OCI-LY7 (cell line): ENCODE measurements around the gene NFATC1. TPM values are rescaled to one million over a fixed set of nuclear protein-coding genes. Genes with fewer than 3 reads are reported as not detected.
A peak's percentile ranks its signal among the peaks of the same experiment; 100 is the strongest.

Source experiments
- BruUV-seq: library from RNA; stranded (reverse); fragments of 400-500 nt; replicated peaks from 2 replicates; lab custom pipeline; 2021; lab: Mats Ljungman, UMichigan
- CTCF ChIA-PET: fragments of 300-600 bp; sonication (Branson Sonifier 250); formaldehyde crosslinking; loops from one replicate; lab custom pipeline; 2022; ENCODE audit warnings: antibody characterized with exemption; ENCODE audit not compliant: unreplicated experiment; lab: Charles Lee
- POLR2A ChIA-PET: fragments of 300-600 bp; sonication (Branson Sonifier 250); formaldehyde crosslinking; loops from one replicate; lab custom pipeline; 2022; ENCODE audit warnings: antibody characterized with exemption; lab: Charles Lee
- DNase-seq: peaks from one replicate; pipeline ENCODE4 v3.0.0-alpha.2; 2015; ENCODE audit warnings: low spot score
- H2AFZ ChIP-seq: fragments of 200-600 bp; sonication (generic), shearing (Covaris generic); 2 replicates; pipeline ENCODE4 v1.6.1; 2014; ENCODE audit warnings: mild to moderate bottlenecking, antibody characterized with exemption, low read length, moderate library complexity
- H3K27ac ChIP-seq: fragments of 200-600 bp; sonication (generic); 2 replicates; pipeline ENCODE4 v1.5.1; 2014; ENCODE audit warnings: mixed run types, low read depth, mild to moderate bottlenecking, moderate library complexity, low read length, inconsistent platforms; ENCODE audit not compliant: poor library complexity, severe bottlenecking
- H3K36me3 ChIP-seq: fragments of 200-600 bp; sonication (generic); 2 replicates; pipeline ENCODE4 v1.6.1; 2014; ENCODE audit warnings: mild to moderate bottlenecking, antibody characterized with exemption, low read length, moderate library complexity, mixed read lengths; ENCODE audit not compliant: insufficient read depth
- H3K4me1 ChIP-seq: fragments of 200-600 bp; sonication (generic); 2 replicates; pipeline ENCODE4 v1.5.1; 2014; ENCODE audit warnings: mild to moderate bottlenecking, low read length; ENCODE audit not compliant: insufficient read depth, poor library complexity, severe bottlenecking
- H3K4me2 ChIP-seq: fragments of 200-600 bp; sonication (generic); 2 replicates; pipeline ENCODE4 v1.6.1; 2014; ENCODE audit warnings: mild to moderate bottlenecking, low read length
- H3K4me3 ChIP-seq: fragments of 200-600 bp; sonication (generic); 2 replicates; pipeline ENCODE4 v1.5.1; 2014; ENCODE audit warnings: mild to moderate bottlenecking, low read depth, low read length; ENCODE audit not compliant: poor library complexity, severe bottlenecking
- H3K79me2 ChIP-seq: fragments of 200-600 bp; sonication (generic); 2 replicates; pipeline ENCODE4 v1.6.1; 2016; ENCODE audit warnings: low read depth, mild to moderate bottlenecking, low read length, moderate library complexity, mixed read lengths; ENCODE audit not compliant: insufficient read depth
- H3K9me2 ChIP-seq: fragments of 200-600 bp; sonication (generic); 2 replicates; pipeline ENCODE4 v1.6.1; 2016; ENCODE audit warnings: mild to moderate bottlenecking, low read length, mixed read lengths; ENCODE audit not compliant: insufficient read depth
- H3K9me3 ChIP-seq: fragments of 200-600 bp; sonication (generic); 2 replicates; pipeline ENCODE4 v1.6.1; 2014; ENCODE audit warnings: mild to moderate bottlenecking, mixed run types, low read length, mixed read lengths
- H4K20me1 ChIP-seq: fragments of 200-600 bp; sonication (generic); 2 replicates; pipeline ENCODE4 v1.6.1; 2014; ENCODE audit warnings: mild to moderate bottlenecking, antibody characterized with exemption, low read length, moderate library complexity, mixed read lengths; ENCODE audit not compliant: insufficient read depth
- CTCF ChIP-seq: fragments of 200-600 bp; sonication (generic); conservative IDR thresholded peaks from 2 replicates; pipeline ENCODE4 v1.5.1; 2014; ENCODE audit warnings: mild to moderate bottlenecking, antibody characterized with exemption, low read length, moderate library complexity, mixed read lengths
- EZH2phosphoT487 ChIP-seq: fragments of 200-600 bp; sonication (generic); IDR thresholded peaks from 2 replicates; pipeline ENCODE4 v1.6.1; 2018; ENCODE audit warnings: low read depth, borderline replicate concordance, mild to moderate bottlenecking, mixed run types, antibody characterized with exemption, low read length, moderate library complexity, mixed read lengths
- intact Hi-C: fragments of 100-400 bp; cut with micrococcal nuclease; formaldehyde crosslinking; loops from one replicate; pipeline ENCODE4 v1.10.0; 2022; ENCODE audit not compliant: unreplicated experiment
- total RNA-seq, 2 experiments: library from RNA; depleted of rRNA in 1 of 2; stranded (reverse); fragments of >200 nt in 1 of 2; shearing (Covaris generic) in 1 of 2; gene quantifications; 2 replicates each; pipeline ENCODE4 v1.2.3, GENCODE V29; 2014 to 2022

Gene NFATC1
- total RNA-seq, 2 experiments from 2014 or later: 23.6 to 50.4 TPM

GRCh38 chr18:79378536-79379250, 17.0 kb upstream of the NFATC1 start:
- H2AFZ ChIP-seq: no peak overlapping the region
- H3K9me3 ChIP-seq: no peaks in the 10 kb centered on the region
- no peaks in the 10 kb centered on the region for H4K20me1 ChIP-seq
- TF ChIP-seq EZH2phosphoT487: no peak
- TF ChIP-seq CTCF: peak; percentile 76
- intact Hi-C loops: loop anchor here (5.0 kb wide), 1 partner anchor 391 kb away; no protein-coding TSS in a partner anchor
- H3K4me1 ChIP-seq: peaks cover 8% of the 10 kb centered on the region
- no peak overlapping the region for H3K27ac ChIP-seq
- no peaks in the 10 kb centered on the region for H3K79me2 ChIP-seq
- DNase-seq: peak; percentile 53
- no peaks in the 10 kb centered on the region; the same call in 1 of the 2 replicates for H3K36me3 ChIP-seq
- ChIA-PET CTCF (no interaction called here), POLR2A (no interaction called here)
- no peaks in the 10 kb centered on the region for H3K9me2 ChIP-seq
- H3K4me3 ChIP-seq: no peak overlapping the region
- BruUV-seq: no TSS peak
- peak overlapping the region; percentile 34; the same call in 1 of the 2 replicates for H3K4me2 ChIP-seq

- Histone ChIP-seq H4K20me1 (no peaks in the 10 kb centered on the region), H3K9me3 (no peaks in the 10 kb centered on the region), H3K27ac (no peak overlapping the region), H3K4me1 (peaks cover 8% of the 10 kb centered on the region), H3K9me2 (no peaks in the 10 kb centered on the region), H3K36me3 (no peaks in the 10 kb centered on the region; the same call in 1 of the 2 replicates), H2AFZ (no peak overlapping the region), H3K4me3 (no peak overlapping the region), H3K79me2 (no peaks in the 10 kb centered on the region), H3K4me2 (peak overlapping the region; percentile 34; the same call in 1 of the 2 replicates)
- ChIA-PET POLR2A (no interaction called here), CTCF (no interaction called here)
- no peak for DNase-seq
- no peak for TF ChIP-seq EZH2phosphoT487
- TF ChIP-seq CTCF: 0 out of 2 replicates have a peak, but pooled peaks have one; percentile 37
- intact Hi-C loops: loop anchor here (5.0 kb wide), 1 partner anchor 392 kb away; no protein-coding TSS in a partner anchor
- no TSS peak for BruUV-seq
Measured at GRCh38 chr18:79379251-79379905, 16.4 kb upstream of the NFATC1 start.
